Superior temporal gyrus (tissue), 1 donor: ENCODE data around the gene BPIFB1.

Experiments
- DNase-seq: peaks from one replicate; pipeline ENCODE4 v3.0.0-alpha.2; 2016; ENCODE audit errors: extremely low spot score

BPIFB1 gene

GRCh38 chr20:33322456-33322855, 39.4 kb downstream of the BPIFB1 start:
- no peak for DNase-seq

GRCh38 chr20:33323236-33323635, 40.2 kb downstream of the BPIFB1 start:
- DNase-seq = no peak

DNA sequence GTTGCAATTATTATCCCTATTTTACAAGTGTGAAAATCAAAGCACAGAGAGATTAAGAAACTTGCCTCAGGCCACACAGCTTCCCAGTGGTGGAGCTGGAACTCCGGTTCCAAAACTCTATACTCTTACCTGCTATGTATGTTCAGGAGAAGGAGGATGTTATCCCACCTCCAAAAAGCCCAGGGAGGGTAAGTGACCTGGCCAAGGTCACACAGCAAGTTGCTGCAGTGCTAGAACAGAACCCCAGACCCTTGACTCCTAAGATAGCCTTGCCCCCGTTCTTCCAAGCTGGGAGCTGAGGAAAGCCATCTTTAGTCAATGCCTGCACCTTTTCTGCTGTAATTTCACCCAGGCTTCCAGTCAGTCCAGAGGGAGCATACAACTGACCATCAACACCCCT, 42.3 kb downstream of the BPIFB1 start:
- no peak for DNase-seq

DNA sequence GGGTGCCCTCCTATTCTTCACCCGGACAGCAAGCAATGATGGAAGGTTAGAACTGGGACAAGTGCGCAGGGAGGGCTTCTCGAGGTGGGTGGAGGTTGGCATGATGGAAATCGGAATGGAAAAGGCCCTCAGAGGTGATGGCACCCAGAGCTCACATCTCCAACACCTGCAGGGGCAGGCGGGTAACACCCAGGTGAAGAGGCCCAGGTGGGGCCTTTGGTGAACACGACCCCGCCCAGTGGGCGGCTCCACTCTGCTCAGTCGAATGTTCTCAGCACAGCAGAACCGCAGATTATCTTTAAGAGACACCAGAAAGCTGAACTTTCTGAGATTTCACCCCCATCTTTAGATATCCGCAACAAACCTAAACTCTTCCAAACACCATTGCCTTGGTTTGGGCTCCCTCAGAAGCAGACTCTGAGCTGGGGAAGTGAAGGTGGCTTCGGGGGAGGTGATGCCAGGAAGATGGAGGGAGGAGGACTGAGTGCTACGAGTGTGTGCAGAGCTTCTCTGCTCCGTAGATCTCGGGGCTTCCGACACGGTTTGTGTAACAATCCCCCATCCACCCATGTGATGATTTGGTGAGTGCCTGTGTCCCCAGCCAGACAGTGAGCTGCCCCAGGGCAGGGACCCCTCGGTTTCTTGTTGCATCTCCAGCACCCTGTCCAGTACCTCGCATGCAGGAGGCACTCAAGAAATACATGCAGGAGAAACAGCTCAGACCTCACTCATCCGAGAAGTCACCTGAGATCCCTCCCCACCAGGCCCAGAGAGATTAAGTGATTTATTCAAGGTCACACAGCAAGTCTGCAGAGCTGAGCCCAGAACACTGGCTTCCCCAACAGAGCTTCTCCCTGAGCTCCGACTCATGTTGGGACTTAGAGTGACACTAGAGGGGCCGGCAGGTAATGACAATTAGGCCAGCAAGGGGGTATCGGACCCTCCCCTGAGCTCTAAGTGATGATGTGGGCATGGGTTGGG, 45.4 kb downstream of the BPIFB1 start:
- no peak for DNase-seq

GRCh38 chr20:33332905-33333456, 50.0 kb downstream of the BPIFB1 start:
- DNase-seq = no peak

GRCh38 chr20:33333616-33334015, 50.6 kb downstream of the BPIFB1 start:
- DNase-seq = no peak

DNA sequence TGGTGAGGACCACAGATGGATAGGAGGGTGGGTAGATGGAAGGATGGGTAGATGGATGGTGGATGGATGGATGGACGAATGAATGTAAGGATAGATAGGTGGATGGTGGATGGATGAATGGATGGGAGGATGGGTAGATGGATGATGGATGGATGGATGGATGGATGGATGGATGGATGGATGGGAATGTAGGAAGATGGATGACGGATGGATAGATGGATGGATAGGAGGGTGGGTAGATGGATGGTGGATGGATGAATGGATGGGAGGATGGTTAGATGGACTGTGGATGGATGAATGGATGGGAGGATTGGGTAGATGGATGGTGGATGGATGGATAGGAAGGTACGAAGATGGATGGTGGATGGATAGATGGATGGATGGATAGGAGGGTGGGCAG, 51.1 kb downstream of the BPIFB1 start:
- no peak for DNase-seq

DNA sequence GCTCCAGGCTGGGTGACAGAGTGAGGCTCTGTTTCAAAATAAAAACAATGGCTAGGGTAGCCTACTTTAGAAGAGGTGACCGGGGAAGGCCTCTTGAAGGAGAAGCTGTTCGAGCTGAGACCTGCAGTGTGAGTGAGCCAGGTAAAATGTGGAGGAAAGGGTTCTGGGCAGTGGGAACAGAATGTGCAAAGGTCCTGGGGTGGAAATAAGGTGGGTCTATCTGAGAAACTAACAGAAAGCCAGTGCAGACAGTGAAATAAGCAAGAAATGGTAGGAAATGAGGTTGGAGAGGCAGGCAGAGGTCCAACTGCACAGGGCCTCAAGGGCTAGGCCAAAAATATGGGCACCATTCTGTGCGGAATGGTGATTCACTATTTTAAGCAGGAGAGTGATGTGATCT, 53.4 kb downstream of the BPIFB1 start:
- no peak for DNase-seq

GRCh38 chr20:33337119-33337518, 54.1 kb downstream of the BPIFB1 start:
- no peak for DNase-seq

GRCh38 chr20:33337531-33338165, 54.6 kb downstream of the BPIFB1 start:
- no peak for DNase-seq

GRCh38 chr20:33338467-33339258, 55.6 kb downstream of the BPIFB1 start:
- DNase-seq = no peak

GRCh38 chr20:33339515-33340058, 56.6 kb downstream of the BPIFB1 start:
- DNase-seq = no peak

GRCh38 chr20:33343521-33343920, 60.5 kb downstream of the BPIFB1 start:
- no peak for DNase-seq

DNA sequence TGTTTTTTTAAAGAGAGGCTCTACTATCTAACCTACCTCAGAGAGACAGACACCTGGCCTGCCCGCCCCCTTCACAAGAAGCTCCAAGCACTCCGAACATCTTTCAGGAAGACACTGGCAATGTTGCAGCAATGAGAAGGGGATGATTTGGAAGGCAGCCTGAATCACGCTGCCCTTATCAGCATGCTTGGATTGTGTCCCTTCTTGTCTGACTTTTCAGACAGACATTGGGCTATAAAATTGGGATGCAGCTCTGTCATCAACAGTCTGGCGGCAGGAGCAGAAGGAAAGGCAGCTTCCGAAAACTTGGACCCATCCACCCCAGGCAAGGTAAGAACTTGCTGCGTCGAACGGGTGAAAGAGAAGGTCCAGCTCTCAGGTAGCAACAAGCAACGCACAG, 62.3 kb downstream of the BPIFB1 start:
- no peak for DNase-seq

DNA sequence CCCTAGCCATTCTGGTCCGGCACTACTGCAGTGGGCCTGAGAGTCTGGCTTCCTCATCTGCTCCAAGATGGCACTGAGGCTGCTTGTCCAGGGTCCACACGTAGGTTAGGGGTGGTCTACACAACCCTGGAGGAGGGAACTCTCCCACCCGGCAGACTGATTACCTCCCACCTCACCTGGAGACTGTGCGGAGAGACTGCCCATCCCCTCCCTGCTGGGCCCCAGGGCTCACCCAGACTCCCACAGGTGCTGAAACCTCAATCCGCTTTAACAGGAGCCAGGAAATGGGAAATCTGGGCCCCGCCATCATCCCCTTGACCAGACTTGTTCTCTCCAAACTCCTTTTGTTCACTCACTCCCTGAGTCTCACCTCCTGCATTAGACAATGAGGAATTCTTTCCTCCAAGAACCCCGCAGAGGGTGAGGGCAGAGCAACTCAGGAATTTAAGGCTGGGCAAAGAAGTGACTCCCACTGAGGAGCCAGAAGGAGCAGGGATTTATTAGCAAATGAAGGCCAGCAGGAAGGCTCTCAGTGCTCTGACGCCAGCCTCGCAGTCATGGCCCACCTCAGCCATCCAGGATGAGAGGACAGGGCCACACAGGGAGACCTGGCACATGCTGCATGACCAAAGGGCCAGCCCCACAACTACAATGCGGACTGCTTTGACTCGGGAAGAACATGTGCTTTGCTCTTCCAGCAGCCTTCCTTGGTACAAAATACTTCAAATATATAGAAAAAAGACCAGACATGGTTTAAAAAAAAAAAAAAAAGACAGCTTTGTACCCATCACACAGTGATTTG, 65.3 kb downstream of the BPIFB1 start:
- DNase-seq = no peak

DNA sequence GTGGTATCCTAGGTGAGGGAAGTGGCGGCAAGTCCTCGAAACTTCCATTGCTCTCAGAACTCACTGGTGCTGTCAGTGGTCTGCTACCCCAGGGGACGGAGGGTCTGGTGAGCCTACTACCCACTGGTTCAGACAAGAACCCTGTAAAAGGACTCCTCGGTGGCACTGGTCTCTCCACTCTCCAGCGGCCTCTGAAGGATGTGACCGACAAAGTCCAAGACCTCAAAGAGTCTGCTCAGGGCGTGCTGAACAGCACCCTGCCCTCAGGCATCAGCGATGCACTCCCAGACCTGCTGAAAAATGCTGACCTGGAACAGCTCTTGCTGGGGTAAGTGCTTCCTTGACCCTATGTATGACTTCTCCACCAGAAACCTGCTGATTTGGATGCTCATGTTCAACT, 66.5 kb downstream of the BPIFB1 start:
- no peak for DNase-seq

- DNase-seq = no peak
Observed at GRCh38 chr20:33351696-33352095, 68.7 kb downstream of the BPIFB1 start.

GRCh38 chr20:33352258-33353012, 69.4 kb downstream of the BPIFB1 start:
- no peak for DNase-seq

DNA sequence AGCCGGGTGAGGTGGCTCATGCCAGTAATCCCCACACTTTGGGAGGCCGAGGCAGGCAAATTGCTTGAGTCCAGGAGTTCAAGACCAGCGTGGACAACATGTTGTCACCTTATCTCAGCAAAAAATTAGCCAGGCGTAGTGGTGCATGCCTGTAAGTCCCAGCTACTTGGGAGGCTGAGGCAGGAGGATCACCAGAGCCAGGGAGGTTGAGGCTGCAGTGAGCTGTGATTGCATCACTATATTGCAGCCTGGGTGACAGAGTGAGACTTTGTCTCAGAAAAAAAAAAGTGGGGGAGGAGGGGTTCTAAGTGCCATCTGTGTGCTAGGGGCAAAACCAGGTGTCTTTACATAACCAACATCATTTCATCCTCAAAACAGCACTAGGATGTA, 70.0 kb downstream of the BPIFB1 start:
- no peak for DNase-seq
